Stimulated activated memory B cell treated with anti-CD40 and anti-IgM and Interleukin-4, amounts not matched to agents 10 μg/mL and 1 μg/mL and 100 μg/mL, for 72 hours (primary cell): Measurements from ENCODE around the gene ETV3.
A peak's percentile ranks its signal among the peaks of the same experiment; 100 is the strongest.
"Not testable (repeated sequence)": the region's sequence is repeated elsewhere in the genome, so short reads cannot be mapped to it uniquely, and the experiment has no call there.

ENCODE experiments used
- ATAC-seq: fragments of 150-1000 bp; cut with Tn5 transposase; 2 replicates; pipeline ENCODE4 v1.10.0; 2021
- H3K27ac Mint-ChIP-seq: one replicate; pipeline ENCODE4 v1.8.0; 2022; ENCODE audit warnings: mild to moderate bottlenecking, mixed read lengths
- H3K27me3 Mint-ChIP-seq: one replicate; pipeline ENCODE4 v1.8.0; 2022; ENCODE audit warnings: mixed read lengths
- H3K36me3 Mint-ChIP-seq: one replicate; pipeline ENCODE4 v1.8.0; 2022; ENCODE audit warnings: mixed read lengths
- H3K4me1 Mint-ChIP-seq: one replicate; pipeline ENCODE4 v1.8.0; 2022; ENCODE audit warnings: mixed read lengths
- H3K4me3 Mint-ChIP-seq: one replicate; pipeline ENCODE4 v1.8.0; 2022; ENCODE audit warnings: mild to moderate bottlenecking, moderate library complexity, mixed read lengths
- H3K9me3 Mint-ChIP-seq: one replicate; pipeline ENCODE4 v1.8.0; 2022; ENCODE audit warnings: mixed read lengths

ETV3 gene

DNA sequence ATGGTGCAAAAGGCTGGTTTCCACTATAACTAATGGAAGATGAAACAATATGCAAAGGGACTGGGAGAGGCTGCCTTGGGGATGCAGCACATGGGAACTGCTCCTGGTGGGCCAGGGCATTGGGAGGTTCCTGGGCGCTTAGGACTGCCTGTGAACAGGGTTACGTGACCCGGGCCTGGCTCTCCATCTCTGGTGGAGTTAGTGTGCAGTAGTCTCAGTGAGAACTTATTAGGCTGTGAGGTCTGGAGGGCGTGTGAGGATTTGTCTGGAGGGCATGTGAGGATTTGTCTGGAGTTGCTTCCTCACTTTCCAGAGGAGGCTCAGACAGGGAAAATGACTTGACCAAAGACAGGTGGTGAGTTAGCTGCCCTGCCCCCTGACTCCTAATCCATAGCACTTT lies 37.0 kb downstream of the ETV3 start:
- Mint-ChIP-seq H3K27ac (no peak overlapping the region), H3K4me1 (peaks cover 16% of the 10 kb centered on the region), H3K27me3 (peaks cover 16% of the 10 kb centered on the region), H3K9me3 (no peaks in the 10 kb centered on the region), H3K36me3 (no peaks in the 10 kb centered on the region), H3K4me3 (no peak overlapping the region)
- no peak for ATAC-seq

DNA sequence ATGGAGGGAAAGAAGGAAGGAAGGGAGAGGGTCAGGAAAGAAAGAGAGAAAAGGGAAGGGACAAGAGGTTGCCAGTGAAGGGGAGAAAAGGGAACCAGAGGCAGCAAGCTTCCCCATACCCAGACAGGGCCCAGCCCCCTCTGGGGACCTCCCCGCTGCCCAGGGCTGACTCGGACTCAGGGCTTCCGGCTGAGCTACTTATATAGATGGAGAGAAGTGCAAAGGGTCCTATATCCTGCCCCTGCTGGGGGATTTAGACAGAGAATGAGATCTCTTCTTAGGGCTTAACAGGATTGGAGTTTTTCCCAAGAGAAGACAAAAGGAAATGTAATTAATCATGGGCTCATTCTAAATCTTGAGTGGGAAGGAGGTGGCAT lies 38.6 kb downstream of the ETV3 start, which contains the start of gene ETV3L:
Gene ETV3L, minus strand, starts transcription at position 176 of the 377 bp plus-strand sequence. CDS start 285 bp downstream, outside the sequence.
- peaks cover 7% of the 10 kb centered on the region for H3K4me1 Mint-ChIP-seq
- H3K4me3 Mint-ChIP-seq = no peak within 1 kb of the TSS
- H3K27me3 Mint-ChIP-seq = peaks cover 8% of the 10 kb centered on the region
- no peak for ATAC-seq
- no peaks in the 10 kb centered on the region for H3K36me3 Mint-ChIP-seq
- no peaks in the 10 kb centered on the region for H3K9me3 Mint-ChIP-seq
- H3K27ac Mint-ChIP-seq = no peak within 1 kb of the TSS

DNA sequence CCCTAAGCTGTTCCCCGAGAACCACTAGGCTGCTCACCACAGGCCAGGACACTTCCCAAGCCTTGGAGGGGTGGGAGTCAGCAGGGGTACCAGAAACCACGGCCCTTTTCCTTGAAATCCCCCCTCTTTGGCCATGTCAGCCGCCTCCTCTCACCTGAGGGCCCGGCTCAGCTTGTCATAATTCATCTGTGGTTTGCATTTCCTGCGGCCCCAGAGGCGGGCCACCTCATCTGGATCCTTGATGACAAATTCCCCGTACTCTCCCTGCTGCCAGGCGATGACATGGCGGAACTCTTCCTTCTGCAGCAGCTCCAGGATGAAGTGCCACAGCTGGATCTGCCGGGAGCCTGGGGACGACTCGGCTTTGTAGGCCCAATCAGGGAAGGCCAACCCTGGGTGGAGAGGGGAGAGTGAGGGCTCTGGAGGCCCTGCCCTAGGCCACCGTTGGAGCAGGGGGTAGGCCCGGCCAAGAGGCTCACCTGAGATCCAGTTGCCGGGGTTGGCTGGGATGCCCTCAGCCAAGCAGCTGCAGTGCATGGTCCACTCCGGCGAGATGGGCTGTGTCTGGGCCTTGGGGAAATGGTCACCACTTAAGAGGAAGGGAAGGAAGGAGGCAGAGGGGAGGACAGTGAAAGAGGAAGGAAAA lies 39.1 kb downstream of the ETV3 start:
- not testable (repeated sequence) for H3K27me3 Mint-ChIP-seq, H3K4me3 Mint-ChIP-seq, H3K9me3 Mint-ChIP-seq, H3K27ac Mint-ChIP-seq, ATAC-seq, H3K4me1 Mint-ChIP-seq, H3K36me3 Mint-ChIP-seq

DNA sequence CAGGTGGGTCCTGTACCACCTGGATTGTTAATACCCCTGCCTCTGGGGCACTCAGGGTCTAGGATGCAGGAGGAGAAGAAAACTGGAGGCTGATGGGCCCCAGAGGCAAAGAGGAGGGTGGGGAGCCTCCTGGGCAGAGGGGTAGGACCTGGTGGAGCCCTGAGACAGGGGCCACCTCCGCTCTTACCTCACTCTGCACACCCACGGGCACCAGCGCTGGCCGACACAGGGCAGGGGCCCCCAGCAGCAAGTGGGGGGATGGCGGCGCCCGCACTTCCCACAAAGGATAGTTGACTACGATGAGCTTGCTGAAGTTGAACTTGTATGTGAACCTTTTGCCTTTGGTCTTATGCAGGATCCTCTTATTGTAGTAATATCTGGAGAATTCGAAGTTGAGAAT lies 39.7 kb downstream of the ETV3 start:
- Mint-ChIP-seq H3K4me1 (peaks cover 7% of the 10 kb centered on the region), H3K4me3 (no peak overlapping the region), H3K27me3 (peaks cover 8% of the 10 kb centered on the region), H3K36me3 (no peaks in the 10 kb centered on the region), H3K27ac (no peak overlapping the region), H3K9me3 (no peaks in the 10 kb centered on the region)
- no peak for ATAC-seq

DNA sequence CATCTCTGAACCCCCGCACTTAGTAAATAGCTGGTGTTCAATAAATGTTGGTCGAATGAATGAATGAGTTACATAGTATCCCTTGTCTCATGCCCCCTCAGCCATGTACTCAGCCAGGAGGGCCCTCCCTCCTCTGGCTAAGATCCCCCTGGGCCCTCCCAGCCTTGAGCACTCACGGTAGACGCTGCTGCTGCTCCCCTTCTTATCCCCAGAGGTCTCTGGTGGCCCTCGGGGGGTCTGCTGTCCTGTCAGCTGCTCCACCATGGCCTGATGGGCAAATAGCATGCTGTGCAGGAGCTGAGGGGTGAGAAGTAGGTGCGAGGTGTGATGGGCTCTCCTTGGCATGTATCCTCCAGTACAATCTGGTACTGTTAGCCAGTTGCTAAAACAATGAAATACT lies 40.5 kb downstream of the ETV3 start:
- no peak overlapping the region for H3K4me3 Mint-ChIP-seq
- no peak for ATAC-seq
- H3K36me3 Mint-ChIP-seq = no peaks in the 10 kb centered on the region
- no peaks in the 10 kb centered on the region for H3K9me3 Mint-ChIP-seq
- H3K27ac Mint-ChIP-seq = no peak overlapping the region
- H3K27me3 Mint-ChIP-seq = peaks cover 6% of the 10 kb centered on the region
- H3K4me1 Mint-ChIP-seq = peaks cover 7% of the 10 kb centered on the region

DNA sequence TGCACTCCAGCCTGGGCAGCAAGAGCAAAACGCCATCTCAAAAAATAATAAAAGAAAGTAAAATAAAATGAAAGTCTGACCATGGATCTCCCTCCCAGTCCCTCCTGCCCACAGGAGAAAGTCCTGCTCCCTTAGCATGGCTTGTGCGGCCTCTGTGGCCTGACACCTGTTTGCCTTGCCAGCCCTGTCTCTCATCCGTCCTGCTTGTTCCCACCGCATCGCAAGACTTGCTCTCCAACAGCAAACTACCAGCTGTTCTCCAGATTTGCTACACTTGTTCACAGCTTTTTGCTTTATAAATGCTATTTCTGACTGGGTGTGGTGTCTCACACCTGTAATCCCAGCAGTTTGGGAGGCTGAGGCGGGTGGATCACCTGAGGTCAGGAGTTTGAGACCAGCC lies 41.3 kb downstream of the ETV3 start:
- H3K4me3 Mint-ChIP-seq = no peak overlapping the region
- no peaks in the 10 kb centered on the region for H3K9me3 Mint-ChIP-seq
- peaks cover 7% of the 10 kb centered on the region for H3K4me1 Mint-ChIP-seq
- H3K27ac Mint-ChIP-seq = no peak overlapping the region
- no peaks in the 10 kb centered on the region for H3K36me3 Mint-ChIP-seq
- no peak for ATAC-seq
- peaks cover 5% of the 10 kb centered on the region for H3K27me3 Mint-ChIP-seq

DNA sequence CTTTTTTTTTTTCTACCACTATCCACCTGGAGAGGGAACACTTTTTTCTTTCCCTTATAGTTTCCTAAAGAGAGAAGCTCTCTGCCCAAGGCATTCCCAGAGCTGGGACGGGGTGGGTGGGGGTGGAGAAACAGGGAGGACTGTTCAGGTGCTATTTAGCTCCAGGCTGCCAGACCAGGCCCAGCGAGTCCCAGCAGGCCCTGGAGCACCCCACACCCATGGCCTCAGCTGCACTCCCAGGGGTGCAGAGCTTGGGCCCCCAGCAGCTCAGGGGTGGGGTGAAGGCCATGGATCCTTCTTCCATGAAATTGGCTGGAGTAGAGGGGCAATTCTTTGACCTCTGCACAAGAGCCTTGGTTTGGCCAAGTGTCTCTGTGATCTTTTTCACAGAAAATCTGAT lies 42.6 kb downstream of the ETV3 start:
- Mint-ChIP-seq H3K4me3 (no peak overlapping the region), H3K27me3 (peaks cover 10% of the 10 kb centered on the region), H3K27ac (no peak overlapping the region), H3K9me3 (no peaks in the 10 kb centered on the region), H3K36me3 (no peaks in the 10 kb centered on the region), H3K4me1 (peaks cover 7% of the 10 kb centered on the region)
- no peak for ATAC-seq

DNA sequence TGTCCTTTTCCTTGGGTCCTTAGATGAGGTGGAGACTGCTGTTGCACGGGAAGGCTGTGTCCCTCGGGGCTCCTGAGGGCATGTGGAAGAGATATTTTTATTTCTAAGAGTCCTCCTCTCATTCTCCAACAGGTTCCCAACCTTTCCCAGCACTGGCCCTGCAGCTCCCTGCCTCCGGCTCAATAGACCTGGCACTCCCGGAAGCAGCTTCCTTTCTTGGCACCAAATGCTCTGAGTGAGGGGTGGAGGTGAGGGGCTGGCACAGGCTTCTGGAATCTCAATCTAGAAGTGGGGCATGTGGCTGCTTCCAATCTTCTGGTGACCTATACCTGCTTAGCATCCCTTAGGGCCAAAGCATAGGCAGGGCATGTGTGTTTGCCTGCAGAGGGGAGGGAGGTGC lies 43.1 kb downstream of the ETV3 start:
- no peaks in the 10 kb centered on the region for H3K9me3 Mint-ChIP-seq
- no peak overlapping the region for H3K27ac Mint-ChIP-seq
- H3K4me3 Mint-ChIP-seq = no peak overlapping the region
- no peak for ATAC-seq
- no peaks in the 10 kb centered on the region for H3K36me3 Mint-ChIP-seq
- H3K27me3 Mint-ChIP-seq = peaks cover 14% of the 10 kb centered on the region
- H3K4me1 Mint-ChIP-seq = peaks cover 7% of the 10 kb centered on the region

DNA sequence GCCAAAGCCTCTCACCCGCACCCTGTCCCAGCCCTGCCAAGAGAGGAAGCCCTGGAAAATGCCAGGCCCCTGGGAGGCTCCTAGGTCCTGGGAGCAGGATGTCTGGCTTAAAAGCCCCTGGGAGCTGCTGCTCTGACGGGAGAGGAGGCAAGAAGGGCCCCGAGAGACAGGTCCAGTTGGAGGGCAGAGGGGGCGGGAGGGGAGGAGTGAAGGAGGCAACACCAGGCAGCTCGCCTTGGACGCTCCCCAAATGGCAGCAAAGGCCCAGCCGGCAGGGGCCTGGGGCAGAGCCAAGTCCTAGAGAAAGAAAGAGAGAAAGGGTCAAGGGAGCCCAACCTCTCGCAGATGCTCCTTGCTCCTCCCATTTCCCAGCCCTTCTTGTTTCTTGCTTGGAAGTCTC lies 45.4 kb downstream of the ETV3 start:
- no peak overlapping the region for H3K4me3 Mint-ChIP-seq
- H3K27me3 Mint-ChIP-seq = peaks cover 19% of the 10 kb centered on the region
- no peak for ATAC-seq
- H3K36me3 Mint-ChIP-seq = no peaks in the 10 kb centered on the region
- H3K4me1 Mint-ChIP-seq = no peaks in the 10 kb centered on the region
- no peaks in the 10 kb centered on the region for H3K9me3 Mint-ChIP-seq
- H3K27ac Mint-ChIP-seq = no peak overlapping the region

DNA sequence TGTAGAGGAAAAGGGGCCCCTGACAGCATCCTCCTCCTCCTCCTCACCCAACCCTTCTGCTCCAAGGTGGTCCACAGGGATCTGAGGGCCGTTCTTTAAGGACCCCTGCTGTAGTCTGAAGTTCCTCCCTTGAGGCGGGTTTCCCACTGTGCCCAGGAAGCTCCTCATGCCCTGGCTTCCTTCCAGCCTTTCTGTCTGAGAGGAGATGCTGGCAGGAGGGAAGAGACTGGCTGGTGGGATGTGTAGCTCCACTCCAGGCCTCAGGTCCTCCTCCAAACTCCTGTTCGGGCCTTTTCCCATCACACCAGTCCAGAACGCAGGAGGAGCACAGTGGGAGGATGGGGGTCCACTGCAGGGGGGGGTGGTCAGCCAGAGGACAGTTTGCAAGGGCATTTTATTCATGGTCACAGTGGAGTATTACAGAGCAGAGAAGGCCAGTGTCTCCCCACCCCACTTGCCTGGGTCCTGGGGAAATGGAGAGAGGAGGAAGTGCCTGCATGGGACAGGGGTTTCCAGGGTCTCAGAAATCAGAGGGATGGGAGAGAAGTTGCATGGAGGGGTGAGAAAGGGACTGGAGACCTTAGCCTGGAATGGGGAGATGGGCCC lies 46.4 kb downstream of the ETV3 start:
- peaks cover 19% of the 10 kb centered on the region for H3K27me3 Mint-ChIP-seq
- no peak for ATAC-seq

DNA sequence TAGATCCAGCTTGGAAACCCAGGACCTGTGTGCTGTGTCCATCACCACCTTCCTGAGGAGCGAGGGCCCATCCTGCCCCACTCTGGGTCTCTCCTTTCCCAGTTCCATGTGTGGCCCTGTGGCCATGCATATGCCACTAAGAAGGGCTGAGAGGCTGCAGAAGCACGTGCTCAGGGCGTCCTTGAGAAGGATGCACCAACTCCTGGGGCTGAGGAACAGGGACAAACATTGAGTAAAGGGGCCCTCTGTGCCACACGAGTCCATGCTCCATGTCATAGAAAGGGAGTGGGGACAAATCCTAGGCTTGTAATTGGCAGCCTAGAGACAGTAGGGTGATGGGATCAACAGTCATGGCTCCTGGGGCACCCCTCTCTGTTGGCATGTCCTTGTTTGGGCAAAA lies 47.0 kb downstream of the ETV3 start:
- Mint-ChIP-seq H3K27me3 (peaks cover 19% of the 10 kb centered on the region), H3K36me3 (no peaks in the 10 kb centered on the region), H3K4me1 (no peaks in the 10 kb centered on the region), H3K4me3 (no peak overlapping the region), H3K27ac (no peak overlapping the region), H3K9me3 (no peaks in the 10 kb centered on the region)
- no peak for ATAC-seq

More for the DNA sequence above, 46.4 kb downstream of the ETV3 start:
- Mint-ChIP-seq H3K4me1 (no peaks in the 10 kb centered on the region), H3K36me3 (no peaks in the 10 kb centered on the region), H3K4me3 (no peak overlapping the region), H3K27ac (no peak overlapping the region), H3K9me3 (no peaks in the 10 kb centered on the region)

DNA sequence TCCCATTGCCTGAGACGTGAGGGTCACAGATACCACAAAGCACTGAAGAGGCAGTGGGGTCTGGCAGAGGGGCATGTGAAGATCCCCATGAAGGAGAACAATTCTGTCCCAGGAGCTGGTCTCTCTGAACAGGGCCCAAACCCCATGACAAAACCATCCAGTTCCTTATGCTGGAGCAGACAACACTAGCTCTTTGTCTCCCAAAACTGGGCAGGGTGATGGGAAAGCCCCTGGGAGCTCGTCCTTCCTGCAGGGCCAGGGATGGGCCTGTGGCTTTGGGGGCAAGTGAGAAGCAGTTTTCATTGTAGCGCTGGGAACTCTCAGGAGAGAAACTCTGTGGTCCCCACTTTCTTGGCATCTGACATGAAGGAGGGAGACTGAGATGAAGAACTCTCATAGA lies 47.4 kb downstream of the ETV3 start:
- Mint-ChIP-seq H3K27me3 (peaks cover 19% of the 10 kb centered on the region), H3K9me3 (no peaks in the 10 kb centered on the region), H3K27ac (no peak overlapping the region), H3K4me1 (no peaks in the 10 kb centered on the region), H3K36me3 (no peaks in the 10 kb centered on the region), H3K4me3 (no peak overlapping the region)
- ATAC-seq = no peak

DNA sequence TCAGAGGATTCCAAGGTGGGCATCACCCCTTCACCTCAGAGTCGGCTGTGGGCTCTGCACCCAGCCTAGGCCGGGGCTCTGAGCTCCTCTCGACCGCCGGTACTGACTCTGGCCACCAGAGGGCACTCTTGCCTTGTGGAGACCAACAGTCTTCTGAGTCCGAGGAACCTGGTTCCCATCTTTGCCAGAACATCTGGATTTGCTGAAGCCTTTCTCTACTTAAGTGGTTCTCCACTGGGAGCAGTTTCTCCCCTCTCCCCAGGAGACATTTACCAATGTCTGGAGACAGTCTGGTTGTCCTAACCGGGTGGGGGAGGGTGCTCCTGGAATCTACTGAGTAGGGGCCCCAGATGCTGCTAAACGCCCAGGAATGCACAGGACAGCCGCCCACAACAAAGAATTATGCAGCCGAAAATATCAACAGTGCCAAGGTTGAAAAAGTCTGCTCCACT lies 48.0 kb downstream of the ETV3 start:
- peak; percentile 71 for ATAC-seq
- Mint-ChIP-seq H3K4me3 (no peak overlapping the region), H3K27me3 (peaks cover 19% of the 10 kb centered on the region), H3K4me1 (no peaks in the 10 kb centered on the region), H3K9me3 (no peaks in the 10 kb centered on the region), H3K27ac (no peak overlapping the region), H3K36me3 (no peaks in the 10 kb centered on the region)

DNA sequence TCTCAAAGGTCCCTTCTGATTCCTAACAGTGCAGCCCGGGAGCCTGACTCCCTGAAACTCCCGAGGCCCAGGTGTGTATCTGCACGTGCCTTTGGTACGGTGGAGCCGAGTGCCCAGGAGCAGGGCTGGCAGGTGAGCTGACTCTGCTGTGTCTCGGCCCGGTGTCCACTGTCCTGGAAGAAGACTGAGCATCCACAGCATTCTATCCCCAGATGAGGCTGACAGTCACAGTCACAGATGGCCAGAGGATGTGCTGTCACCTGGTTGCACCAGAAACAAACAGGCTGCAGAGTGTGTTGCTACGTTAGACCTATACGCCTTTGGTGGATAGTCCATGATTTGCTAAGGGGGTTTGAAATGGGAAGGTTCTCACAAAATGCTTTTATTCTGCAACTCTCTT lies 48.4 kb downstream of the ETV3 start:
- no peak overlapping the region for H3K4me3 Mint-ChIP-seq
- no peaks in the 10 kb centered on the region for H3K9me3 Mint-ChIP-seq
- no peaks in the 10 kb centered on the region for H3K36me3 Mint-ChIP-seq
- H3K4me1 Mint-ChIP-seq = no peaks in the 10 kb centered on the region
- H3K27ac Mint-ChIP-seq = no peak overlapping the region
- ATAC-seq = no peak
- H3K27me3 Mint-ChIP-seq = peaks cover 19% of the 10 kb centered on the region

DNA sequence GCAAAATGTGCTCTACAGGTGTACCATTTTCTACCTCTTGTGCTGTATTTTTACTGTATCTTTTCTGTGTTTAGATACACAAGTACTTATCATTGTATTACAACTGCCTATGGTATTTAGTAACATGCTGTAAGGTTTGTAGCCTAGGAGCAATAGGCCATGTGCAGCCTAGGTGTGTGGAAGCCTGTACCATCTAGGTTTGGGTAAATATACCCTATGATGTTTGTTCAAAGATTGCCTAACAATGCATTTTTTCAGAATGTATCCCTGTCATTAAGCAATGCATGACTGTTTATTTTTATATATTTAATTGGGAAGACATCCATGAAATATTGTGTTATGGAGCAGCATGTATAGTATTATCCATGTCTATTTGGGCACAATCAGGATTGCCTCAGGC lies 49.6 kb downstream of the ETV3 start:
- no peaks in the 10 kb centered on the region for H3K9me3 Mint-ChIP-seq
- H3K36me3 Mint-ChIP-seq = no peaks in the 10 kb centered on the region
- no peak overlapping the region for H3K4me3 Mint-ChIP-seq
- ATAC-seq = no peak
- no peaks in the 10 kb centered on the region for H3K4me1 Mint-ChIP-seq
- peaks cover 19% of the 10 kb centered on the region for H3K27me3 Mint-ChIP-seq
- no peak overlapping the region for H3K27ac Mint-ChIP-seq

DNA sequence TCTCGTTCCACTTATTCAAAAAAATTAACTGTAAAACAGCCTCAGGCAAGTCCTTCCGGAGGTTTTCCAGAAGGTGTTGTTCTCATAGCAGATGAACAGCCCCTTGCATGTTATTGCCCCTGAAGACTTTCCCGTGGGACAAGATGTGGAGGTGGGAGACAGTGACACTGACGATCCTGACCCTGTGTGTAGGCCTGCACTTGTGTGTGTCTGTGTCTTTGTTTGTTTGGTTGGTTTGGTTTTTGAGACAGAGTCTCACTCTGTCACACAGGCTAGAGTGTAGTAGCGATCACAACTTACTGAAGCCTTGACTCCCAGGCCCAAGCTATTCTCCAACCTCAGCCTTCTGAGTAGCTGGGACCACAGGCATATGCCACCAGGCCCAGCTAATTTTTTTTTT lies 51.2 kb downstream of the ETV3 start:
- Mint-ChIP-seq H3K27ac (no peak overlapping the region), H3K27me3 (peaks cover 27% of the 10 kb centered on the region), H3K4me1 (no peaks in the 10 kb centered on the region), H3K9me3 (no peaks in the 10 kb centered on the region), H3K36me3 (no peaks in the 10 kb centered on the region), H3K4me3 (no peak overlapping the region)
- ATAC-seq = no peak
